Esophagus (tissue), 2 donors: Measurements from ENCODE around the gene CISD3. TPM values are rescaled to one million over a fixed set of nuclear protein-coding genes. Genes with fewer than 3 reads are reported as not detected.

ENCODE experiments used
- H3K27ac ChIP-seq, 2 donors: one replicate each; pipeline ENCODE4 v1.5.1; 2013; ENCODE audit warnings: low read depth in 2 of 2, mild to moderate bottlenecking in 2 of 2, inconsistent platforms in 1 of 2, low read length in 1 of 2, moderate library complexity in 1 of 2
- H3K27me3 ChIP-seq, 2 donors: one replicate each; pipeline ENCODE4 v1.6.1; 2013; ENCODE audit warnings: low read length in 2 of 2, control low read depth in 1 of 2, mild to moderate bottlenecking in 1 of 2; ENCODE audit not compliant: insufficient read depth in 2 of 2, control insufficient read depth in 1 of 2
- H3K36me3 ChIP-seq, 2 donors: one replicate each; pipeline ENCODE4 v1.6.1; 2013; ENCODE audit warnings: low read length in 1 of 2; ENCODE audit not compliant: control insufficient read depth in 2 of 2, insufficient read depth in 2 of 2
- H3K4me1 ChIP-seq, 2 donors: one replicate each; pipeline ENCODE4 v1.6.1; 2013; ENCODE audit warnings: low read length in 1 of 2; ENCODE audit not compliant: control insufficient read depth in 2 of 2, insufficient read depth in 2 of 2
- H3K4me3 ChIP-seq, 2 donors: one replicate each; pipeline ENCODE4 v1.5.1; 2013; ENCODE audit warnings: low read length in 2 of 2, mild to moderate bottlenecking in 2 of 2, low read depth in 1 of 2, moderate library complexity in 1 of 2
- H3K9me3 ChIP-seq, 2 donors: one replicate each; pipeline ENCODE4 v1.6.1; 2013; ENCODE audit warnings: mild to moderate bottlenecking in 2 of 2, low read depth in 1 of 2, low read length in 1 of 2, moderate library complexity in 1 of 2; ENCODE audit not compliant: control insufficient read depth in 2 of 2, insufficient read depth in 1 of 2
- WGBS, 2 donors: extraction: QIAGEN DNeasy Blood & Tissue Kit; methylation state at CpG; one replicate each; pipeline ENCODE4 v1.1.7; 2013; 5-methylcytosine and 5-hydroxymethylcytosine counted together
- polyA plus RNA-seq, 2 donors: library from polyadenylated mRNA; stranded (reverse); fragments of 200-250 nt; gene quantifications; one replicate each; pipeline ENCODE4 v1.2.3, GENCODE V29; 2013
- donor health status: healthy with polysubstance abuse.
- donor health status: Bipolar disorder and iron deficiency.

Gene CISD3
- polyA plus RNA-seq, 2 donors, result 14.5 to 28.5 TPM

GRCh38 chr17:38732376-38733281 is 2.5 kb downstream of the CISD3 start:
- WGBS, 2 donors, result 59 to 64% methylated on average over 7 of the region's 7 CpGs
- Histone ChIP-seq H3K27ac (no peak overlapping the region), H3K4me3 (no peak overlapping the region), H3K9me3 (no peaks in the 10 kb centered on the region), H3K36me3 (peaks cover 0 to 21% of the 10 kb centered on the region in 2 donors), H3K4me1 (peaks cover 0 to 18% of the 10 kb centered on the region in 2 donors), H3K27me3 (no peaks in the 10 kb centered on the region)

- Histone ChIP-seq H3K27me3 (no peaks in the 10 kb centered on the region), H3K27ac (no peak overlapping the region), H3K4me1 (peaks cover 0 to 16% of the 10 kb centered on the region in 2 donors), H3K36me3 (peaks cover 3 to 26% of the 10 kb centered on the region in 2 donors), H3K4me3 (no peak overlapping the region), H3K9me3 (no peaks in the 10 kb centered on the region)
- WGBS, 2 donors, result 61 to 74% methylated on average over 9 of the region's 9 CpGs
Observed at GRCh38 chr17:38733282-38733981, 3.3 kb downstream of the CISD3 start.

- Histone ChIP-seq H3K9me3 (no peaks in the 10 kb centered on the region), H3K4me3 (no peak overlapping the region), H3K36me3 (peaks cover 3 to 33% of the 10 kb centered on the region in 2 donors), H3K27ac (no peak overlapping the region), H3K27me3 (no peaks in the 10 kb centered on the region), H3K4me1 (peaks cover 0 to 14% of the 10 kb centered on the region in 2 donors)
- 57 to 66% methylated on average over 15 of the region's 15 CpGs for WGBS, 2 donors
Observed at GRCh38 chr17:38733982-38734973, 4.1 kb downstream of the CISD3 start.

GRCh38 chr17:38735161-38735997 is 5.2 kb downstream of the CISD3 start:
- Histone ChIP-seq H3K36me3 (peaks cover 3 to 41% of the 10 kb centered on the region in 2 donors), H3K27me3 (no peaks in the 10 kb centered on the region), H3K4me1 (peaks cover 0 to 14% of the 10 kb centered on the region in 2 donors), H3K4me3 (no peak overlapping the region), H3K27ac (no peak overlapping the region), H3K9me3 (no peaks in the 10 kb centered on the region)
- 40 to 46% methylated on average over 23 of the region's 23 CpGs for whole genome bisulfite sequencing, 2 donors

- WGBS, 2 donors, result 84 to 87% methylated on average over 14 of the region's 14 CpGs
Observed at GRCh38 chr17:38738007-38738662, 8.0 kb downstream of the CISD3 start.

GRCh38 chr17:38738686-38739085 is 8.5 kb downstream of the CISD3 start:
- no peaks in the 10 kb centered on the region for H3K27me3 ChIP-seq
- H3K27ac ChIP-seq, result no peak overlapping the region
- WGBS, 2 donors, result 91 to 93% methylated on average over 16 of the region's 16 CpGs
- peaks cover 0 to 14% of the 10 kb centered on the region in 2 donors for H3K4me1 ChIP-seq
- no peak overlapping the region for H3K4me3 ChIP-seq
- no peaks in the 10 kb centered on the region for H3K9me3 ChIP-seq
- H3K36me3 ChIP-seq, result peaks cover 3 to 30% of the 10 kb centered on the region in 2 donors

More at GRCh38 chr17:38738007-38738662, 8.0 kb downstream of the CISD3 start:
- Histone ChIP-seq H3K27ac (no peak overlapping the region), H3K36me3 (peaks cover 3 to 35% of the 10 kb centered on the region in 2 donors), H3K4me3 (no peak overlapping the region), H3K4me1 (peaks cover 0 to 14% of the 10 kb centered on the region in 2 donors), H3K9me3 (no peaks in the 10 kb centered on the region), H3K27me3 (no peaks in the 10 kb centered on the region)

- no peaks in the 10 kb centered on the region for H3K27me3 ChIP-seq
- WGBS, 2 donors, result 78 to 86% methylated on average over 14 of the region's 14 CpGs
- no peaks in the 10 kb centered on the region for H3K9me3 ChIP-seq
- peaks cover 0 to 14% of the 10 kb centered on the region in 2 donors for H3K4me1 ChIP-seq
- no peak overlapping the region for H3K27ac ChIP-seq
- peaks cover 3 to 31% of the 10 kb centered on the region in 2 donors for H3K36me3 ChIP-seq
- H3K4me3 ChIP-seq, result no peak overlapping the region
Observed at GRCh38 chr17:38739305-38739704, 9.2 kb downstream of the CISD3 start.

- Histone ChIP-seq H3K9me3 (no peaks in the 10 kb centered on the region), H3K36me3 (peaks cover 3 to 30% of the 10 kb centered on the region in 2 donors), H3K4me3 (no peak overlapping the region), H3K4me1 (peaks cover 0 to 14% of the 10 kb centered on the region in 2 donors), H3K27me3 (no peaks in the 10 kb centered on the region), H3K27ac (no peak overlapping the region)
- WGBS, 2 donors, result 90 to 91% methylated on average over 19 of the region's 19 CpGs
Observed at GRCh38 chr17:38740044-38740443, 9.9 kb downstream of the CISD3 start.
